Activated T-cell treated with anti-CD3 and anti-CD28 coated beads for 4 hours (primary cell): ENCODE results near the gene KCNV2.

ENCODE experiments used
- DNase-seq: peaks from one replicate; pipeline ENCODE4 v3.0.0-alpha.2; 2020

The KCNV2 gene

DNA sequence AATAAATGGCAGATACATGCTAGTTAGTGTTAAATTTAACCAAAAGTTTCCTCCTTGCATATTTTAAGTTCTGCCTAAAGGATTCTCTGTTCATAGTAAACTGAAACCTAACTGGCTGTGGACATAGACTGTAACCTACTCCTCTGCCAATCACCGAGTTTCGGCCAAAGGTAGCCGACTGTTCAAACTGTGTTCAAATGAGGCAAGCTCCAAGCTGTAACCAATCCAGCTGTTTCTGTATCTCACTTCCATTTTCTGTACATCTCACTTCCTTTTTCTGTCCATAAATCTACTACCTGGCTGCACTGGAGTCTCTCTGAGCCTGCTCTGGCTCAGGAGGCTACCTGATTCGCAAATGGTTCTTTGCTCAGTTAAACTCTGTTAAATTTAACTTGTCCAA lies 44.1 kb downstream of the KCNV2 start:
- DNase-seq = no peak

DNA sequence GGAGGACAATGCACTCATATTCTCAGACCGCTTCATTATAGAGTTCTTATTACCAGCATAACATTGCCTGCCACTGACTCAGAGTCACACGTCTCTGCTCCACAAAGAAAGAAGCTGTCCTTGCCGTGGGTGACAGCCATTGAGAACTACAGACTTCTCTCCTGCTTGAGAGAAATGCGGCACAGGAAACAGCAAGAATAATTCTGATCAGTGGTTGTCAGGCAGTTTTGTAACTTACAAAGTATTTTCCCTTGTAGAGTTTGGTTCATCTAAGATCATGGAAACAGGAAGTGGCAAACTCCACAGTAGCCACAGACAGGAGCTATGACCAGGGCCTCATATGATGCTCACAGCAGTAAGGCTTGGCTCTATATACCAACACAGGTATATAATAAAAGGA lies 47.0 kb downstream of the KCNV2 start:
- DNase-seq = no peak

DNA sequence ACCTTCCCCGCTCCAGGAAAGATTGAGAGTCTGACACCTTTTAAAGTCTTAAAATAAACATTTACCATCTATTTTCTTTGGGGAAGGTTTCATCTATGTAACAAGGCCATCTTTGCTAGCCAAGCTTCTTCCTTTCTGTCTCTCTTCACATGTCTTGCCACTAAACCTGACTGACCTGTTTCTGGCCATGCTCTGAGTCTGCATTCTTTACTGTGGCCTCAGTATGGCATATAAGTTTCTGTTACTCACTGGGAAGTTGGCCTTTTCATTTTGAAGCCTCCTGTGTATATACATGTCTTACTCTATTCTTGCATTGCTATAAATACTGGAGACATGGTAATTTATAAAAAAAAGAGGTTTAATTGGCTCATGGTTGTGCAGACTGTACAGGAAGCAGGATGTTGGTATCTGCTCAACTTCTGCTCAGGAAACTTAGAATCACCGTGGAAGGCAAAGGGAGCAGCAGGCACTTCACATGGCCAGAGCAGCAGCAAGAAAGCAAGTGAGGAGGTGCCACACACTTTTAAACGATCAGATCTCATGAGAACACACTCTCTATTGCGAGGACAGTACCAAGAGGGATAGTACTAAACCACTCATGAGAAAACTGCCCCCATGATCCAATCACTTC lies 48.1 kb downstream of the KCNV2 start:
- no peak for DNase-seq

DNA sequence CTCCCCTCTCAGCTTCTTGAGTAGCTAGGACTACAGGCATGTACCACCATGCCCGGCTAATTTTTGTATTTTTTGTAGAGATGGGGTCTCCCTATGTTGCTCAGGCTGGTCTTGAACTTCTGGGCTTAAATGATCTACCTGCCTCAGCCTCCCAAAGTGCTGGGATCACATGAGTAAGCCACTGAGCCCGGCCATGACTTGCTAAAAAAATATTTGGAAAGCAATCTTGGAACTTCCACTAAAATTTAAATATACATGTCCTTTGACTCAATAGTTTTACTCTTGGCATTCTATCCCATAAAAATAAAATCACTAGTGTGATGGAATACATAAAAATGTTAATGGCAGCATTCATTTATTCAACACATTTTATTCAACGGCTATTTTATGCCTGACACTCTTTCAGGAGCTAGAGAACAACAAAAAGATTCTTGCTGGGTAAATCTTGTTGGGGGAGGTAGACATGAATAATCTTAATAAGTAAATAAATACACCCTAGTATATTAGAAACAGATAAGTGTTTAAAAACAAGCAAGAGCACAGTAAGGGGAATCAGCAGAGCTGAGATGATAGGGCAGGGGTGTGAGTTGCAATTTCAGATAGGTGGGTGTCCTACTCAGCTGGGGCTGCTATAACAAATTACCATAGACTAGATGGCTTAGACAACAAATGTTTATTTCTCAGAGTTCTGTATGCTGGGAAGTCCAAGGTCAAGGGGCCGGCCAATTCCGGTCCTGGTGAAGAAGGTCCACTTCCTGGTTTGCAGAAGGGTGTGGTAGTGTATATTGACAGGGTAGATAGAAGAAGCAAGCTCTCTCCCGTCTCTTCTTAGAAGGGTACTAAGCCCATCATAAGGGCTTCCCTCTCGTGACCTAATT lies 50.7 kb downstream of the KCNV2 start:
- no peak for DNase-seq

DNA sequence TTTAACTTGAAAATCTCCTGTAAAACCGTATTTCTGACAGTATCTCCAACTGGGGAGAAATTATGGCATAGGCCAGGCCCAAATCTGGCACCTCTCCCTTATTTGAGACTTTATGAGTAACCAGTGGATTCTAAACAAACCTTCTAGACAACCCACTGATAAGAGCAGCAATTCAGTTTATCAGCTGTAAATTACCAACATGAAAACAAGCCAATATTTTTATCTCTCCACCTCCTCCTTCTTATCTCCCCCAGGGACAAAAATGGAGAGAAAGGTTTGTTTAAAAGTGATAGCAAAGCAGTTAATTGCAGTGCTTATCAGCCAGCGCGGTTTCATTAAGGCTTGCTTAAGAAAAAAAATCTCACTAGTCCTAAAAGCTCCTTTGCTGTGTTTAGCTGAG lies 53.8 kb downstream of the KCNV2 start:
- DNase-seq = no peak

DNA sequence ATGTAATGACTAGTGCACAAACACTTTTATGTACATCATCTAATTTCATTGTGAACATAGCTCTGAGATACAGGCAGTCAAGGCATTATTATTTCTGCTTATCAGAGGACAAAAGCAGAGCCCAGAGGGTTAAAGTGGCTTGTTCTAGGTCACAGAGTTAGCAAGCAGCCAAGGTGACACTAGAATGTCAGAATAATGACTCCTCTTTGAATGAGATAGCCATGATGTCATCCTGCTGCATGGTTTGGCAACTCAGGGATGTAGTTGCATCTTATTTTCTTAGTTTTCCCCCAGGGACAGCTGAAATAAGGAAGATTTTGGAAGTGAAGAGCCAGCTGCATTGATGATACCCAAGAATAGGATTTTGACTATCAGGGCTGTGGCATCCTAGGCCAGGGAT lies 54.4 kb downstream of the KCNV2 start:
- no peak for DNase-seq

DNA sequence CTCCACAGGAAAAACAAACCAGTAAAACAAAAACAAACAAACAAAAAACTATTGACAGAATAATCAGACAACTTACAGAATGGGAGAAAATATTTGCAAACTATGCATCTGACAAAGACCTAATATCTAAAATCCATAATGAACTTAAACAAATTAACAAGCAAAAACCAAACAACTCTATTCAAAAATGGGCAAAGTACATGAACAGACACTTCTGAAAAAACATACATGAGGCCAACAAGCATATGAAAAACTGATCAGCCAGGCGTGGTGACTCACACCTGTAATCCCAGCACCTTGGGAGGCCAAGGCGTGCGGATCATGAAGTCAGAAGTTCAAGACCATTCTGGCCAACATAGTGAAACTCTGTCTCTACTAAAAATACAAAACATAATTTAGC lies 60.1 kb downstream of the KCNV2 start:
- no peak for DNase-seq

DNA sequence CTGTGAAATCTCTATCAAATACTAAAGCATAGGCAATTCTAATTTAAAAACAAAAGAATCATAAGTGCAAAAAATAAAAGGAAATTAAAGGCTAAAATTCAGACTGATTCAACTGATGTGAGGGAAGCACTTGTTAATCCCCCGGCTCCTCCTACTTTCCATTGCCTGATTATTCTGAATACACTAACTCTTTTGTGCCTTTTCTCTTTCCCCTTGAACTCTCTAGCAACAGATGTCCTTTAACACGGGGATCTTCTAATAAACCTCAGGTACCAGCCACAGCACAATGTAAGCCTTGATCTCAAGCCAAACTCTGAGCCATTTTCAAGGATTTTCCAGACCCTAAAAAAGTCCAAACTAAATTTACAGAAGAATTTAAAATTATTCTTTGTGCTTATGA lies 61.5 kb downstream of the KCNV2 start:
- no peak for DNase-seq
